SK-N-SH (cell line): Measurements from ENCODE around the gene PBOV1.

Experiments used
- CTCF ChIP-seq: fragments of 200-600 bp; sonication (generic); IDR thresholded peaks from 2 replicates; pipeline ENCODE4 v1.6.1; 2017; ENCODE audit warnings: antibody characterized with exemption, mild to moderate bottlenecking, moderate library complexity
- POLR2AphosphoS5 ChIP-seq: IDR thresholded peaks from 2 replicates; pipeline ENCODE4 v1.6.1; 2012; ENCODE audit warnings: low read depth, low read length
- RFX5 ChIP-seq: IDR thresholded peaks from 2 replicates; pipeline ENCODE4 v1.6.1; 2012; ENCODE audit warnings: mild to moderate bottlenecking, improper control_type of control experiment, low read length
- SIN3A ChIP-seq: IDR thresholded peaks from 2 replicates; pipeline ENCODE4 v1.6.1; 2012; ENCODE audit warnings: low read depth, mild to moderate bottlenecking, low read length, moderate library complexity, borderline replicate concordance

DNA sequence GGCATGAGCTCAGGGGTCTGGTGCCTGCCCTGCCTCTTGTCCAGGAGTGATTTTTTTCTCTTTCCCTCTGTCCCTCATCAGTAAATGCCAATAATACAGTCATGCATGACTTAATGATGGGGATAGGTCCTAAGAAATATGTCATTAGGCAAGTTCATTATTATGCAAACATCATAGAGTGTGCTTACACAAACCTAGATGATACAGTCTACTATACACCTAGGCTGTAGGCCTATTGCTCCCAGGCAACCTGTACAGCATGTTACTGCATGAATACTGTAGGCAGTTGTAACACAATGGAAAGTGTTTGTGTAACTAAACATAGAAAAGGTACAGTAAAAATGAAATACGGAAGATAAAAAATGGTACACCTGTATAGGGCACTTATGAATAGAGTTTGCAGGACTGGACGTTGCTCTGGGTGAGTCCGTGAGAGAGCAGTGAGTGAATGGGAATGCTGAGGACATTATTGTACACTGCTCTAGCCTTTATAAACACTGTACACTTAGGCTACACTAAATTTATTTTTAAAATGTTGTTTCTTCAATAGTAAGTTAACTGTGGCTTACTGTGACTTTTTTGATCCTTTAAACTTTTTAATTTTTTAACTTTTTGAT lies 22.1 kb downstream of the PBOV1 start:
- TF ChIP-seq POLR2AphosphoS5 = no peak
- no peak for TF ChIP-seq CTCF
- TF ChIP-seq RFX5 = no peak
- no peak for TF ChIP-seq SIN3A
